Left colon (tissue), 2 donors: ENCODE data around the gene DLG4. TPM values are rescaled to one million over a fixed set of nuclear protein-coding genes. Genes with fewer than 3 reads are reported as not detected.

Experiments used
- ATAC-seq: fragments of 200-7000 bp; cut with Tn5 transposase; one replicate; pipeline ENCODE4 v1.9.1; 2020; ENCODE audit warnings: mild to moderate bottlenecking, moderate library complexity
- DNase-seq, 2 donors: peaks; one replicate each; pipeline ENCODE4 v3.0.0-alpha.2; 2020
- intact Hi-C, 2 donors: fragments of 100-400 bp; cut with DNase I in 1 of 2; cut with micrococcal nuclease in 1 of 2; formaldehyde crosslinking; loops; one replicate each; pipeline versions ENCODE4 v1.11.2 to v1.14.0; 2022; cut with DNase I, micrococcal nuclease
- total RNA-seq, 2 donors: library from RNA; stranded (reverse); fragmentation: NEBNext Ultra II Directional; extraction: Animal tissue kit (Norgen Biotek cat#: 25700); gene quantifications; one replicate each; pipeline ENCODE4 v1.2.1, GENCODE V29; 2021
- donor health status: DM: no; HTN: no; CAD: no.
- donor health status: DM: yes; HTN: yes; CAD: no.

Gene DLG4
- total RNA-seq, 2 donors from 2014 or later, result 4.0 to 7.3 TPM

- no peak for DNase-seq
Measured at GRCh38 chr17:7235693-7236665, 16.3 kb upstream of the DLG4 start.

GRCh38 chr17:7234083-7234951 lies 14.7 kb upstream of the DLG4 start, which contains the start of gene DVL2:
TSS of gene DVL2 (minus strand) at chr17:7234517. CDS start at chr17:7234262, 255 bp downstream.
- DNase-seq (peak; percentile 97 to 98), ATAC-seq (peak; percentile 61)
- intact Hi-C loops, result no loop called here

More at GRCh38 chr17:7235693-7236665, 16.3 kb upstream of the DLG4 start:
- no peak for ATAC-seq
- intact Hi-C loops, result no loop called here

- ATAC-seq (peak; percentile 12), DNase-seq (no peak)
- intact Hi-C loops, result no loop called here
Measured at GRCh38 chr17:7233701-7234082, 14.1 kb upstream of the DLG4 start.

- DNase-seq (no peak), ATAC-seq (no peak)
- intact Hi-C loops, result no loop called here
Measured at GRCh38 chr17:7232114-7232513, 12.5 kb upstream of the DLG4 start.

GRCh38 chr17:7229504-7229903 lies 9.9 kb upstream of the DLG4 start:
- intact Hi-C loops, result no loop called here
- DNase-seq (no peak), ATAC-seq (no peak)

- no peak for ATAC-seq
- no peak for DNase-seq
- intact Hi-C loops, result no loop called here
Measured at GRCh38 chr17:7228920-7229319, 9.3 kb upstream of the DLG4 start.

- DNase-seq (no peak), ATAC-seq (no peak)
- intact Hi-C loops, result no loop called here
Measured at GRCh38 chr17:7226721-7227710, 7.4 kb upstream of the DLG4 start.

- intact Hi-C loops, result no loop called here
- ATAC-seq (no peak), DNase-seq (no peak)
Measured at GRCh38 chr17:7225711-7226331, 6.2 kb upstream of the DLG4 start.

- no peak for DNase-seq
- intact Hi-C loops, result no loop called here
- ATAC-seq, result no peak
Measured at GRCh38 chr17:7224661-7225111, 5.0 kb upstream of the DLG4 start.

- DNase-seq, result no peak
- intact Hi-C loops, result no loop called here
- ATAC-seq, result no peak
Measured at GRCh38 chr17:7224110-7224509, 4.5 kb upstream of the DLG4 start.

- ATAC-seq, result no peak
Measured at GRCh38 chr17:7223375-7223774, 3.7 kb upstream of the DLG4 start.

GRCh38 chr17:7222972-7223292 lies 3.3 kb upstream of the DLG4 start:
- DNase-seq (peak in 1 of 2 donors; percentile 22), ATAC-seq (no peak)
- intact Hi-C loops, result no loop called here

More at GRCh38 chr17:7223375-7223774, 3.7 kb upstream of the DLG4 start:
- no peak for DNase-seq
- intact Hi-C loops, result no loop called here

- ATAC-seq (no peak), DNase-seq (peak in 1 of 2 donors; percentile 7)
- intact Hi-C loops, result no loop called here
Measured at GRCh38 chr17:7222093-7222971, 2.7 kb upstream of the DLG4 start.

- intact Hi-C loops, result no loop called here
- no peak for ATAC-seq
Measured at GRCh38 chr17:7221278-7222092, 1.8 kb upstream of the DLG4 start.

GRCh38 chr17:7220593-7221277 lies 1.1 kb upstream of the DLG4 start:
- DNase-seq (peak; percentile 74 to 78), ATAC-seq (peak; percentile 72)
- intact Hi-C loops, result no loop called here

More at GRCh38 chr17:7221278-7222092, 1.8 kb upstream of the DLG4 start:
- DNase-seq, result peak in 1 of 2 donors; percentile 6
